HepG2 (cell line): ENCODE data around the gene TADA2A. TPM values are rescaled to one million over a fixed set of nuclear protein-coding genes. Genes with fewer than 3 reads are reported as not detected.

Experiments
- ATAC-seq: fragments of 200-7000 bp; cut with Tn5 transposase; 3 replicates; pipeline ENCODE4 v1.9.1; 2020; ENCODE audit warnings: mild to moderate bottlenecking, moderate library complexity
- BruUV-seq: library from RNA; stranded (reverse); fragments of 400-500 nt; replicated peaks from 2 replicates; lab custom pipeline; 2021; lab: Mats Ljungman, UMichigan
- CTCF ChIA-PET: fragments of 300-600 bp; formaldehyde crosslinking; extraction: SDS; loops from one replicate; lab custom pipeline; 2021; ENCODE audit warnings: low total read pairs, inconsistent platforms, low intra/inter-chr PET ratio; lab: Yijun Ruan, JAX
- POLR2A ChIA-PET: fragments of 350-600 bp; sonication (Branson Sonifier 250); formaldehyde crosslinking; loops from one replicate; lab custom pipeline; 2020; ENCODE audit warnings: antibody characterized with exemption, inconsistent platforms; lab: Yijun Ruan, JAX
- DNase-seq: peaks from one replicate; pipeline ENCODE4 v3.0.0-alpha.2; 2015; ENCODE audit warnings: low spot score
- FAIRE-seq: peaks from 3 replicates; lab custom pipeline; 2011; peaks lifted over from hg19 to GRCh38; lab: Jason Lieb, UNC
- H2AFZ ChIP-seq: one replicate; pipeline ENCODE4 v1.6.1; 2011; ENCODE audit warnings: low read length, inconsistent platforms
- H3K27ac ChIP-seq: fragments of 300-600 bp; 3 replicates; pipeline ENCODE4 v1.8.0; 2011; ENCODE audit warnings: mixed run types, mild to moderate bottlenecking, mixed read lengths, low read length, inconsistent platforms; ENCODE audit not compliant: insufficient read depth; ENCODE audit errors: extremely low read length
- H3K27me3 ChIP-seq, 2 experiments: fragments of 200-600 bp in 1 of 2; 2 replicates in 1 of 2; 3 replicates in 1 of 2; pipeline versions ENCODE4 v1.6.0 to v1.8.0; 2011; ENCODE audit warnings: low read length in 2 of 2, mild to moderate bottlenecking in 2 of 2, moderate library complexity in 2 of 2, inconsistent platforms in 1 of 2; ENCODE audit not compliant: insufficient read depth in 2 of 2, control insufficient read depth in 1 of 2
- H3K36me3 ChIP-seq, 2 experiments: fragments of 200-600 bp in 1 of 2; replicated peaks in 1 of 2; 2 replicates in 1 of 2; 3 replicates in 1 of 2; pipeline versions ENCODE4 v1.5.1 to v1.8.0; 2011; ENCODE audit warnings: low read length in 2 of 2, inconsistent platforms in 1 of 2; ENCODE audit not compliant: insufficient read depth in 2 of 2, control insufficient read depth in 1 of 2
- H3K4me1 ChIP-seq: 2 replicates; pipeline ENCODE4 v1.5.1; 2012; ENCODE audit warnings: low read length, inconsistent platforms; ENCODE audit not compliant: insufficient read depth
- H3K4me2 ChIP-seq: 2 replicates; pipeline ENCODE4 v1.6.0; 2011; ENCODE audit warnings: low read depth, low read length, inconsistent platforms
- H3K4me3 ChIP-seq, 3 experiments: fragments of 200-600 bp in 1 of 3; sonication (generic), shearing (Covaris generic) in 1 of 3; replicated peaks in 1 of 3; 2 replicates each; pipeline ENCODE4 v1.5.1; 2011 to 2016; ENCODE audit warnings: low read length in 3 of 3, inconsistent platforms in 2 of 3, low read depth in 2 of 3, mild to moderate bottlenecking in 2 of 3, control low read depth in 1 of 3, mixed read lengths in 1 of 3; ENCODE audit not compliant: insufficient read depth in 1 of 3
- H3K79me2 ChIP-seq: one replicate; pipeline ENCODE4 v1.6.1; 2011; ENCODE audit warnings: low read length, inconsistent platforms; ENCODE audit not compliant: insufficient read depth
- H3K9ac ChIP-seq: 2 replicates; pipeline ENCODE4 v1.6.0; 2011; ENCODE audit warnings: mild to moderate bottlenecking, low read depth, low read length, inconsistent platforms; ENCODE audit not compliant: insufficient read depth
- H3K9me3 ChIP-seq: 2 replicates; pipeline ENCODE4 v1.5.1; 2012; ENCODE audit warnings: mild to moderate bottlenecking, low read length
- H4K20me1 ChIP-seq: 2 replicates; pipeline ENCODE4 v1.6.0; 2011; ENCODE audit warnings: inconsistent platforms, mild to moderate bottlenecking, low read length, moderate library complexity; ENCODE audit not compliant: insufficient read depth
- CHD4 ChIP-seq: fragments of 200-600 bp; sonication (generic); IDR thresholded peaks from 2 replicates; pipeline ENCODE4 v1.7.0; 2017; ENCODE audit warnings: mild to moderate bottlenecking, low read length, borderline replicate concordance
- CSRNP1 ChIP-seq: sonication (generic); formaldehyde crosslinking; IDR thresholded peaks from 2 replicates; pipeline ENCODE4 v1.8.1; 2023; ENCODE audit warnings: mild to moderate bottlenecking, missing genetic modification reagents
- DDIT3 ChIP-seq: sonication (generic); formaldehyde crosslinking; IDR thresholded peaks from 2 replicates; pipeline ENCODE4 v1.4.0; 2020; ENCODE audit warnings: mild to moderate bottlenecking, missing genetic modification reagents
- HNF1A ChIP-seq, 2 experiments: sonication (generic) in 1 of 2; formaldehyde crosslinking in 1 of 2; IDR thresholded peaks; 2 replicates each; pipeline versions ENCODE4 v1.4.0 to v1.6.1; 2016 to 2020; ENCODE audit warnings: borderline replicate concordance in 1 of 2, low read depth in 1 of 2, mild to moderate bottlenecking in 1 of 2, missing genetic modification reagents in 1 of 2
- HNRNPK ChIP-seq: fragments of 200-400 bp; formaldehyde crosslinking; IDR thresholded peaks from 2 replicates; pipeline ENCODE4 v1.6.1; 2018; ENCODE audit warnings: low read length, low read depth, moderate library complexity, mild to moderate bottlenecking; ENCODE audit not compliant: poor library complexity, severe bottlenecking
- MAX ChIP-seq: IDR thresholded peaks from 2 replicates; pipeline ENCODE4 v1.6.1; 2012; ENCODE audit warnings: inconsistent platforms
- MTA1 ChIP-seq: sonication (generic); formaldehyde crosslinking; IDR thresholded peaks from 2 replicates; pipeline ENCODE4 v1.4.0; 2020; ENCODE audit warnings: missing genetic modification reagents, mild to moderate bottlenecking, borderline replicate concordance
- PREB ChIP-seq: sonication (generic); formaldehyde crosslinking; IDR thresholded peaks from 2 replicates; pipeline ENCODE4 v1.4.0; 2020; ENCODE audit warnings: missing genetic modification reagents
- PRPF4 ChIP-seq: fragments of 200-400 bp; formaldehyde crosslinking; IDR thresholded peaks from 2 replicates; pipeline ENCODE4 v1.6.1; 2016; ENCODE audit warnings: low read length, low read depth; ENCODE audit not compliant: poor library complexity, severe bottlenecking
- ZNF207 ChIP-seq: fragments of 450-650 bp; IDR thresholded peaks from 2 replicates; pipeline ENCODE4 v1.6.1; 2016; ENCODE audit warnings: antibody characterized with exemption, borderline replicate concordance
- ZNF232 ChIP-seq: sonication (generic); formaldehyde crosslinking; IDR thresholded peaks from 2 replicates; pipeline ENCODE4 v1.4.0; 2020; ENCODE audit warnings: missing genetic modification reagents, borderline replicate concordance
- ZNF280B ChIP-seq: sonication (generic); formaldehyde crosslinking; IDR thresholded peaks from 2 replicates; pipeline ENCODE4 v1.5.0; 2020; ENCODE audit warnings: missing genetic modification reagents, mild to moderate bottlenecking, borderline replicate concordance
- WGBS: methylation state at CpG from one replicate; pipeline ENCODE4 v1.1.6; 2017; ENCODE audit warnings: low lambda C conversion rate; 5-methylcytosine and 5-hydroxymethylcytosine counted together
- in situ Hi-C: cut with HindIII; loops from 2 replicates; pipeline ENCODE4 v1.10.0; 2017; ENCODE audit warnings: low pct_unique_long_range_greater_than_20kb; ENCODE audit not compliant: extremely low pct_ligation_motif_present
- intact Hi-C: fragments of 100-400 bp; cut with micrococcal nuclease; formaldehyde crosslinking; loops from one replicate; pipeline ENCODE4 v1.10.0; 2022; ENCODE audit not compliant: unreplicated experiment
- polyA plus RNA-seq, 8 experiments: library from polyadenylated mRNA; depleted of rRNA in 3 of 8; stranded (reverse) in 7 of 8; unstranded in 1 of 8; fragments of >200 nt; fragmentation: Illumina TruSeq in 4 of 8; extraction: Trizol in 4 of 8; gene quantifications; 2 replicates each; pipeline versions ENCODE4 v1.2.1 to v1.2.3, GENCODE V29; 2011 to 2016; ENCODE audit warnings: low read depth in 4 of 8, missing spikeins in 1 of 8, mixed read lengths in 1 of 8; ENCODE audit not compliant: insufficient read depth in 1 of 8
- total RNA-seq, 5 experiments: library from RNA; depleted of rRNA; stranded (reverse); fragments of >200 nt; fragmentation: Illumina TruSeq; extraction: Trizol; gene quantifications; 2 replicates each; pipeline ENCODE4 v1.2.3, GENCODE V29; 2016; ENCODE audit warnings: low read depth in 1 of 5

Gene TADA2A
- total and polyA plus RNA-seq, 2 of the 13 experiments (the other 11 are each of a cell fraction or from before 2014, with no cell fraction given), result 8.0 to 14.0 TPM

GRCh38 chr17:37393352-37393751 lies 13.3 kb upstream of the TADA2A start (continued):
- TF ChIP-seq ZNF207 (no peak), HNRNPK (no peak), PREB (CRISPR knock-in tag) (no peak)

- WGBS, result 95% methylated on average over 5 of the region's 5 CpGs
- ChIA-PET CTCF (no interaction called here), POLR2A (no interaction called here)
- no peak for DNase-seq
- peaks cover 3% of the 10 kb centered on the region for H3K79me2 ChIP-seq
- ATAC-seq, result no peak
- H3K9ac ChIP-seq, result no peak overlapping the region
- no peaks in the 10 kb centered on the region for H3K9me3 ChIP-seq
- no TSS peak for BruUV-seq
- H3K4me2 ChIP-seq, result no peak overlapping the region
- peaks cover 16% of the 10 kb centered on the region for H3K4me1 ChIP-seq
- no peaks in the 10 kb centered on the region for H4K20me1 ChIP-seq
- H3K27me3 ChIP-seq, result no peaks in the 10 kb centered on the region
- FAIRE-seq, result no peak
- H3K36me3 ChIP-seq, result no peaks in the 10 kb centered on the region
- no peak overlapping the region for H3K4me3 ChIP-seq
- intact Hi-C loops (no loop called here), in situ Hi-C loops (no loop called here)
- H3K27ac ChIP-seq, result no peak overlapping the region
- H2AFZ ChIP-seq, result no peak overlapping the region
- TF ChIP-seq HNRNPK (no peak), HNF1A (IDR thresholded peaks at IDR 0.05; ENCODE audit: low read depth) (no peak), HNF1A (CRISPR knock-in tag; IDR thresholded peaks at IDR 0.05; ENCODE audit: borderline replicate concordance) (no peak), ZNF280B (CRISPR knock-in tag) (no peak), CHD4 (no peak), MTA1 (CRISPR knock-in tag) (no peak), MAX (no peak), PRPF4 (no peak), CSRNP1 (CRISPR knock-in tag) (no peak), DDIT3 (CRISPR knock-in tag) (no peak), ZNF232 (CRISPR knock-in tag) (no peak)
Measured at GRCh38 chr17:37399265-37399803, 7.4 kb upstream of the TADA2A start.
